Measurements from ENCODE around the gene PRR5L.

- TF ChIP-seq POLR2AphosphoS5 (IDR thresholded peaks at IDR 0.05; ENCODE audit: low read depth, low read length) (no peak), SIN3A (IDR thresholded peaks at IDR 0.05; ENCODE audit: borderline replicate concordance, insufficient read depth, low read length) (no peak), TAF1 (IDR thresholded peaks at IDR 0.05; ENCODE audit: borderline replicate concordance, insufficient read depth, low read length) (no peak), REST (IDR thresholded peaks at IDR 0.05; ENCODE audit: insufficient read depth in 1 of 2, low read depth in 2 of 2, low read length in 2 of 2) (no peak)
Observed at GRCh38 chr11:36447947-36448346, 151.9 kb downstream of the PRR5L start.

All from PFSK-1 (cell line).